ENCODE data around the gene SLC31A1.
"Not testable (repeated sequence)": the region's sequence is repeated elsewhere in the genome, so short reads cannot be mapped to it uniquely, and the experiment has no call there.

Gene SLC31A1

DNA sequence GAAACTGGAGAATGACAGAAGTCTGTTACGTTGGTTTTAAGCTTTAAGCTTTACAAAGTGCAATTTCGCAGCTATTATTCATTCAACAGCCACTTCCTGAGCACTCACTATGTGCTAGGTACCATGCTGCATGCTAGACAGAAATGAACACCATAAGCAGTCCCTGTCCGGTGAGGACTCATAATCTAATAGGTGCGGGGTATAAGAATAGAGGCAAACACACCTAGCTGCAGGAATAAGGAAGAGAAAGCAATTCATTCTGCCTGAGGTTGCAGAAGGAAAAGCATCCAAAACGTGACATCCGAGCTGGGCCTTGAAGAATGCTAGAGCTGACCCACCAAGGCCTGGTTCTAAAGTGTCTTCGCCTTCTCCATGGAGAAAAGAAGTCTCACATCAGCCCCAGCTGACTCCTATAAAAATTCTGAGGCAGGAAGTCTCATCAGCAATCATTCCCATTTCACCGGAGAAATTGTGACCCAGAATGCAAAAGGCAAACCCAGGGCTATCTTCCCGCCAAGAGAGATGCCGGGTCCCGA, 809 bp upstream of the SLC31A1 start:
- DNase-seq (ENCODE audit: low read depth): no peak

DNA sequence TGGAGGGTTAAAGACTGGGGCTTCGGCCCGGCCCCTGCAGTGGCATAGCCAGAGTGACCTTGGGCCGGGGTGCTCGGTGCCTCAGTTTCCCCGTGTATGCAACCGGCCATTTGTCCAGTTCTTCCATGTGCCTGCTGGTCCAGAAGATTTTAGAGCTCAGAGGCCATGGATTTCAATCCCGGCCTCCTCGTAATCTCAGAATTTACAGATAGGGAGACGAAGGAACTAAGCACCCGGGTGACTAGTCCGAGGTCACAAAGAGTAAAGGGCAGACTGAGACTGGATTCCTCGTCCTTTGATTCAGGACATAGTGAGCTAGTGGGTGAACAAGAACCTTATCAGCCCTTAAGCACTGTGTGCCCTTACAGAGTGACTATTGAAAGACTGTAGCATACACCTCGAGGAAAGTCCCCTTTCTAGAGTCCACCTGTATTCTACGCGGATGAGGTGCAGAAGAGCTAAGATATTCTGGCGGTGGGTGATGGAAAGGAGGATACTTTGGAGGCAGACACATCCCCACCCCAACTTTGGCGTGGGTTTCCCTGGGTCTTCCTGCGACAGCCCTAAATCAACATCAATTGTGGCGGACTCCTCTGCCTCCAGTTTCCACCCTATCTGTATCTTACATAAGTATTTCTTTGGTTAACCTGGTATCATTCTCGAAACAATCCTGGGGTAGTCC, 597 bp downstream of the SLC31A1 start:
- DNase-seq (ENCODE audit: low read depth): no peak

DNA sequence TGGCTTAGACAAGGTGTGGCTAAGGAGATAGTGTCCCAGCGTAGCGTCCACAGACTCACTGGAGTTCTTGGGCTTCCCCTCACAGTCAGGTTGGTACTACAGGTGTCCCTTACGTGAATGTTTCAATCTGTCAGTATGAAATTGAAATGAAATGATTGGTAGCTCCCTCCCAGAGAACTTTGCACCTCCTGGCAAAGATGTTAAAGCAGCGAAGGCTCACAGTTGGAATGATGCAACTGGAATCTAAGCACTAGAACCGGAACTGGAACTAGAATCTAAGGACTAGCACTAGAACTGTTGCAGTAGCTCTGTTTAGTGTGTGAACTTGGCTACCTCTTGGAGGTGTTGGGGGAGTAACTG, 1.1 kb downstream of the SLC31A1 start:
- no peak for DNase-seq (ENCODE audit: low read depth)

DNA sequence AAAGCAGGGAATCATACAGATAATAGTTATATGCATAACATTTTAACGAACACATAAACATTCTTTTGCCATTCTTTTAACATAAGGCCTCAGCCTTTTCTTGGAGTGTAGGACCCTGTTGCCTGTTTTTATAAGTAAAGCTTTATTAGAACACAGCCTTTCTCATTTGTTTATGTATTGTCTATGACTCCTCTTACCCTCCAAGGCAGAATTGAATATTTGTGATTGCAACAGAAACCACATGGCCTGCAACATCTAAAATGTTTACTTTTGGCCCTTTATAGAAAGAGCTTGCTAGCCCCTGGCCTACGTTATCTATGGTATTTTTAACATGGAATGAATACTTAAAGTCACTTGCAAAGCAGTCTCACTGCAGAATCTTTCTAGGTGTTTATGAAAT, 2.6 kb downstream of the SLC31A1 start:
- DNase-seq (ENCODE audit: low read depth): no peak

DNA sequence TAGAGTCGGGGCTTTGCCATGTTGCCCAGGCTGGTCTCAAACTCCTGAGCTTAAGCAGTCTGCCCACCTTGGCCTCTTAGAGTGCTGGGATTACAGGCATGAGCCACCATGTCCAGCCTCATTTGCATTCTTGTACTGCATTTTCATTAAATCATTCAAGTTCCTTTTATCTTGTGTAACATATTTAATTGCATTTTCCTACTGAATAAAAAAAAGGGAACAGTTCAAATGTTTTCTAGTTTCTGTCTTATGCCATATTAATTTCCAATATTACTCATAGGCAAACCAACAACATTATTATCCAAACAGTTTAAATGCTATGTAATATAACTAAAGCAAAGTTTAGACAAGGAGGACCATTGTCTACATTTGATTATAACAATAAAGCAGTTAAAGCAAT, 6.1 kb downstream of the SLC31A1 start:
- no peak for DNase-seq (ENCODE audit: low read depth)

DNA sequence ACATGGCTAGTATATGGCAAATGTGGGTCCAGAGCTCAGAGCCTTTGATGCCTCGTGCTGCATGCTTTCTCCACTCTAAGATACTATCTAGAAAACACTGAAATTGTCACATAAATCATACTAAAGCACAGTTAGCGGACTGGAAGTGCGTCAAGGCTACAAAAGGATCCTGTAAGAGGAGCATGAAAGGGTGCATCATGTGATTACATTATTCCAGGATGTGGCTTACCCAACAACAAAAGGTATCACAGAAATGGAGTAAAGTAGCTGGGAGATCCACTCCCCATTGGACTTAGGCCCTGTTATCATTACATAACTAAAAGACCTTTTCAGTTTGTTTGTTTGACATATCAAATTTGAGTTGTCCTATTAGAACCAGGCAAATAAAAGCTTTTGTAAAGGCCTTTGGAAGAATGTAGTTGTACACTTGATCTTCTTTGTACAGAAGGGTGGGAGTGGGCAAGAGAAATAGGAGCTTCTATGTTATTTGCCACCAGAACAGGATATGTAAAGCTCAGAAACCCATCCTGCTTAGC, 6.9 kb downstream of the SLC31A1 start:
- DNase-seq (ENCODE audit: low read depth): no peak

DNA sequence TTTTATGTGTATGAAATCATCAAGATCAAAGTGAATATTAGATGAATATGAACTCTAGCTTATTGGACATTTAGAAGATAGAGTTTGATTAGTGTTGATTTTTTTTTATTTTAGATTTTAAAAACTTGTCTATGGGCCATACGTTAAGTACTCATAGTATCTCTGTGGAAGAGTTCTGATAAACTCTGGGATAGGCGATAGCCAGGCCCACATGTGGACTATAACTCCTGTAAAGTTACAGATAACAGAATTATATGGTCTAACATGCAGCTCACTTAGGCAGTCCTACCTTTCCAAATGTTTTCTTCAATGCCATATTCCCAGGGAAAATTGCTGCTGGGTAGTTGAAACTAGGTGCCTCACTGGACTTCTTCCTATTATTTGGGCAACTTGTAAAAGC, 10.4 kb downstream of the SLC31A1 start:
- no peak for DNase-seq (ENCODE audit: low read depth)

DNA sequence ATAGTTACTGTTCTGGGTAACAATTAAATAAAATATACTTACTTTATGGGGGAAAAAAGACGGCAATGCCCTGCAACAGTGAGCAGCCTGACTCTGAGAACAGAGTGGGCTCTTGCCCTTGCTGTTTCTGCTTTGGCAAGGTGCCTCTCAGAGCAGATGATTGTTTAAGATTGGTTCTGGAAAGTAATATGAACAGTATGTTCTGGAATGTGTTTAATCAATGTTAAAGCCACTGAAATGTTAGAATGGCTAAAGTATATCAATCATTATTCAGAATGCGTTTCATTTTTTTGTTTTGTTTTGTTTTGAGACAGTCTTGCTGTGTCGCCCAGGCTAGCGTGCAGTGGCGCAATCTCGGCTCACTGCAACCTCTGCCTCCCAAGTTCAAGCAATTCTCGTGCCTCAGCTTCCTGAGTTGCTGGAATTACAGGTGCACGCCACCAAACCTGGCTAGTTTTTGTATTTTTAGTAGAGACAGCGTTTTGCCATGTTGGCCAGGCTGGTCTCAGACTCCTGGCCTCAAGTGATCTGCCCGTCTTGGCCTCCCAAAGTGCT, 14.4 kb downstream of the SLC31A1 start:
- not testable (repeated sequence) for DNase-seq (ENCODE audit: low read depth)

DNA sequence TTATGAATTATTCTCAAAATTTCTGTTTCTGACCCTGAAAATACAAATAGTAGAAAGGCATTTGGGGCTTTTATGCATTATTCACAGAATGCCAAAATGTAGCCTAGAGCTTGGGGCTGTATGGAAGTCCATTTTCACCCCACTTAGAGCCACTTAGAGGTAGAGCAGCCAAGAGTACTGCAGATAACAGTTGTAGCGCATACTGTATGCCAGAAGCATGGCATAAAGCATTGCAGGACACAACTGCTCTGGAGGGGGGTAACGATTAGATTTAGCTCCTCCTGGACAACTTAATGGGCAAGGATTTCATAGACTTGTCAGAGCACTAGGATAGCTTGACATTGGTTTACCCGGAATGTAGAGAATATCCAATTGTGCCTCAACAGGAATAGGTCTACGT, 15.7 kb downstream of the SLC31A1 start:
- no peak for DNase-seq (ENCODE audit: low read depth)

DNA sequence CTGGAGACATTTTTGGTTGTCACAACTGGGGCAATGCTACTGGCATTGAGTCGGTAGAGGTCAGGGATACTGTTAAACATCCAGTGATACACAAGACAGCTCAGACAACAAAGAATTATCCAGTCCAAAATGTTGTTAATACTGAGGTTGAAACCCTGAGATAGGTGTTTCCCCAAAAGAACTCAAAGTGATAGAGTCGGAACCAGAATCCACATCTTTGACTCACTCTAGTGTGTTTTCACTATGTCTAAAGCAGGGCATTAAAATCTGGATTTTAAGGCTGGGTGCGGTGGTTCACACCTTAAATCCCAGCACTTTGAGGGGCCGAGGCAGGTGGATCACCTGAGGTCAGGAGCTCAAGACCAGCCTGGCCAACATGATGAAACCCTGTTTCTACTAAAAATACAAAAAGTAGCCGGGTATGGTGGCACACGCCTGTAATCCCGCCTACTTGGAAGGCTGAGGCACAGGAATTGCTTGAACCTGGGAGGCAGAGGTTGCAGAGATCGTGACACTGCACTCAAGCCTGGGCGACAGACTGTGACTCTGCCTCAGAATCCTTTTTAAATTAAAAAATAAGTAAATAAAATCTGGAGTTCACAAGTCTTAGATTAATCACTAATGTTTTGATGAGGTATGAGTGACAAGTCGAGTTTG, 17.0 kb downstream of the SLC31A1 start:
- no peak for DNase-seq (ENCODE audit: low read depth)

DNA sequence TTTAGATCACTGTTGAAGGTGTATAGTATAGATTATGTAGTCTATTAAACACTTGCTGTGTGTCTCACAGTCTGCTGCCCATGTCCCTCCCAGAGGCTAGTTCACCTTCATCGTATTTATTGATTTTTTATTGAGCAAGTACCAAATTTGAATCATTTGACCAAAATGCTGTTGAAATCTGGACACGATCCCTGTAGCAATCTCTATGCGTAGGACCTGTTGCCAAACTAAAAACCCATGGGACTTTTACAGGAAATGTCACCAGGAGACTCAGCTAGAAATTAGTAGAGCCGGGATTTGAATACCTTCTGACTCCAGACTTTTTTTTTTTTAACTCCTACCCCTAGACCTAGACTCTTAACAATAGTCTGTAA, 17.5 kb downstream of the SLC31A1 start:
- no peak for DNase-seq (ENCODE audit: low read depth)

DNA sequence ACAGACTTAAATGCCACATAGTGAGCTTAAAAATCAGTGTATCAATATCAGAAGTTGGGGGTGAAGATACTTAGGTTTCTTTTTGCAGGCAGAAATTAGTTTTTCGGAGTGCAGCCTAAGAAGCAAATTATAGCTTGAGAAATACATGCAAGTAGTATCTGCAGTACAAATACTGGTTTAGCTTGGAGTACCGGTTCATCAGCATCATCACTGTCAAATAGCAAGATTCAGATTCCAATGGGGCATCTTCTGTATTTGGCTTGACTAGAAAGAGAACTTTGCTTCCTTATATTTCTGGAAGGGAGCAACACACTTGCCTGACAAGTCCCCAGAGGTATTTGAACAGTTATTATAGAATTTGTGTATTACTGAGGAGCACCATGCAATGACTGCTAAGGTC, 19.8 kb downstream of the SLC31A1 start:
- DNase-seq (ENCODE audit: low read depth): no peak

DNA sequence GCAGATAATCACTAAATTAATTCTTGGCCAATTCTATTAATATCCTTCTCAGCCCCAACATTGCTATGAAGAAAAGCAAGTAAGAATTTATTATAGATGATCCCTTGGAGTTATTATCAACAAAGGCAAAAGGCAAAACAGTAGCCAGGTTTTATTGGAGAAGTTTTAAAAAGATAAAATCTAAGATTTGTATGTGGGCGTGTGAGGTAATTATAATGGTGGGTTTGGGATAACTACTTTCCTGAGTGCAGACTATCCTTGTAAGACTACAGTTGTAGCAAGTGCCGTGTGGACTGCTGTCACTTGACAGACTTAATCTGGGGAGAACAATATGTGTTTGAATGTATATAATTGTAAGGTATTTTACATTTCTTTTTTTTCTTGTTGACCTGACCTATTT, 23.2 kb downstream of the SLC31A1 start:
- DNase-seq (ENCODE audit: low read depth): no peak

DNA sequence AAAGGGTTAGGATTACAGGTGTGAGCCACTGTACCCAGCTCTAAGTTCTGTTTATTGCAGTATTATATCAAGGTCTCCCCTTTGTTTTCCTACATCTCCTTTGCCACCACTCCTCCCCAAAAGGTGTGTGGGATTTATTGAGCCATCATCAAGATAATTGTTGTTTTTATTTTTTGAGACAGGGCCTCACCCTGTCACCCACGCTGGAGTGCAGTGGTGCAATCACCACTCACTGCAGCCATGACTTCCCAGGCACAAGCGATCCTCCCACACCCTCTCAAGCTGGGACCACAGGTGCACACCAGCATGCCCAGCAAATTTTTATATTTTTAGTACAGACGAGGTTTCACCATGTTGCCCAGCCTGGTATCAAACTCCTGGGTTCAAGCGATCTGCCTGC, 24.6 kb downstream of the SLC31A1 start:
- no peak for DNase-seq (ENCODE audit: low read depth)

DNA sequence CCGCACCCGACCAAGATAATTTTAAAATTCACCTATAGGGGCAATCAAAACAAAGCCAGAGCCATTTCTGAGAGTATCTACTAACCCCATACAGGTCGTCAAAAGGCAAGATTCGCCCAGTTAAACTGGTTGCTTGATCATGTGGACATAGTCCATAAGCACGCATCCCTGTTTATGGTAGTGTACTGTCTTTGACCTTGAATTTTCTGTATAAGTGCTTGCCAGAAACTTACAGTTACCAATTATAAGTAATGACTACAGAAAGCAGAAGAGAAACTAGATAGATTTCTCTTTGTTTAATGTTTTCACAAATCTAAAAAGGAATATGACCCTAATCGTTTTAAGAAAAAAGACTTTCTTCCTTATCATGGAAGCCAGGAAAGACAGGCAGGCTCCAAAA, 25.6 kb downstream of the SLC31A1 start:
- DNase-seq (ENCODE audit: low read depth): no peak

DNA sequence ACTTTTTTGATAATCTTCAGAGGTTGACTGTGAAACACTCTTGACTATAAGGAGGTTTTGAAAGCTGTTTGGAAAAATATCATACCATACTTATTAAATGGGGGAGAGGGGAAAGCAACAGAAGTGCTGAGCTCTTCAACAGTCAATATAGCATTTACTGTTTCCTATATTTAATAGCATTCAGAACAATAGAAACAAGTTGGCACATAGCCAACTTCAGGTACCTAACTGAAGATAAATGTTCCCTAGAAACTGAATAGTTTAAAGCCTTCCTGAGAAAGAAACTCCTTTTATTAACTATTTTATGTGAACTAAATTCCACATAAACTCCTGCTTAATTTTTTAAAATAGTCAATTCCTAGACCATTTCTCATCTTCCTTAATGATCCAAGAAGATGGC, 26.3 kb downstream of the SLC31A1 start:
- no peak for DNase-seq (ENCODE audit: low read depth)

DNA sequence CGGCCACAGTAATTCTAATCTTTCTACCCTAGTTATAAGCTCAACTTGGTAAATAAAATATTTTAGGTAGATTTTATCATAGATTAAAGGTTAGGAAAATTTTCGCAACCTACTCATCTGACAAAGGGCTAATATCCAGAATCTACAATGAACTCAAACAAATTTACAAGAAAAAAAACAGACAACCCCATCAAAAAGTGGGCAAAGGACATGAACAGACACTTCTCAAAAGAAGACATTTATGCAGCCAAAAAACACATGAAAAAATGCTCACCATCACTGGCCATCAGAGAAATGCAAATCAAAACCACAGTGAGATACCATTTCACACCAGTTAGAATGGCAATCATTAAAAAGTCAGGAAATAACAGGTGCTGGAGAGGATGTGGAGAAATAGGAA, 28.3 kb downstream of the SLC31A1 start:
- not testable (repeated sequence) for DNase-seq (ENCODE audit: low read depth)

DNA sequence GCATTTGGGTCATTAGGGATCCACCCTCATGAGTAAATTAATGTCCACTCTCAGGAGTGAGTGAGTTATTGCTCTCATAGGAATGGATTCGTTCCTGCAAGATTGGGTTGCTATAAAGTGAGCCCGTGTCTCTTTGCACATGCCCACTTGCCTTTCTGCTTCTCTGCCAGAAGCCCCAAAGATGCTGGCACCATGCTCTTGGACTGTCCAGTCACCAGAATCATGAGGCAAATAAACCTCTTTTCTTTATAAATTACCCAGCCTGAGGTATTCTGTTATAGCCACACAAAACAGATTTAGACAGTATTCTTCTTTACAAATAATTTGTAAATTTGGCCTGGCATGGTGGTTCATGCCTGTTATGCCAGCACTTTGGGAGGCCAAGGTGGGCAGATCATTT, 29.5 kb downstream of the SLC31A1 start:
- no peak for DNase-seq (ENCODE audit: low read depth)

DNA sequence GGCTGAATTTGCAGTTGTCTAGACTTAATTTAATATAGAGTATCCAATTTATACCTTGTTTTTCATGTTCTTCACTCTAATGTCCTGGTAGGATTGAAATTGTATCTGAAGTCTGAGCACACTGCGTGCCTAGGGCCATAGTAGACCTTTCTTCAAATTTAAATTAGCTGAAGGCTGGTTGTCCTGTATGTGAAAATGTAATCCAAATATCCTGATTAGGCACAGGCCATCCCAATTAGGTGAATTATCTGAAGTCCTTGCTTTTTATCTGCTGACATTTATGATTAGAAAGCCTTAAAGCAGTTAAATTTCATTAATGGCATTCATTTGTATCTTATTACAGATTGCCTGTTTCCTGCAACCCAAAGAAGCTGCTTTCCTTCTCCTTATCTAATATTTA, 33.6 kb downstream of the SLC31A1 start:
- no peak for DNase-seq (ENCODE audit: low read depth)

DNA sequence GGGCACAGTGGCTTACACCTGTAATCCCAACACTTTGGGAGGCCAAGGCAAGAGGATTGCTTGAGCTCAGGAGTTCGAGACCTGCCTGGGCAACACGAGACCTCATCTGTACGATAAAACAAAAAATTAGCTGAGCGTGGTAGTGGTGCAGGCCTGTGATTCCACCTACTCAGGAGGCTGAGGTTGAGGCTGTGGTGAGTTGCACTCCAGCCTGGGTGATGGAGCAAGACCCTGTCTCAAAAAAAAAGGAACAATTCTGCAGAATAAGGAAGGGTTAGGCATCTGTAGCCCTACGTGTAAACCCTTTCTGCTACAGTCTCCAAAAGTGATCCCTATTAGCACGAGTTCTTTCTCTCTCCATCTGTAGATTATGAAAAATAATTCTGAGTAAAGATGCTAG, 34.1 kb downstream of the SLC31A1 start:
- DNase-seq (ENCODE audit: low read depth): no peak

DNA sequence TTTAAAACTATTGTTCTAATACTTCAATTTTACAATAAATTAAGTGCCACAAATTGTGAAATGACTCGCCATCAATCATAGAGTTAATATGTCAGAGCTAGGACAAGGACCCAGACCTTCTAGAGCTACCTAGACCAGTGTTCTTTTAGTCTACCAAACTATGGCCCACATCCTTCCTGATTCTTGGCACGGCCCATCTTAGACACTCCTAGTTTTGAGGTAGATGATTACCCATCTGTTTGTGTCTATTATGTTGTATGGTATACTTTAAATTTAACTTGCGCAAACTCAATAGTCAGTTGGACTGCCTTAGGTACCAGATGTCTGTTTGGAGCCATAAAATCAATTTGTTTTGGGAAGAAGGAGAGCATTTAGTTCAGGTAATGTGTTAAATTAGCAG, 36.5 kb downstream of the SLC31A1 start:
- no peak for DNase-seq (ENCODE audit: low read depth)

DNA sequence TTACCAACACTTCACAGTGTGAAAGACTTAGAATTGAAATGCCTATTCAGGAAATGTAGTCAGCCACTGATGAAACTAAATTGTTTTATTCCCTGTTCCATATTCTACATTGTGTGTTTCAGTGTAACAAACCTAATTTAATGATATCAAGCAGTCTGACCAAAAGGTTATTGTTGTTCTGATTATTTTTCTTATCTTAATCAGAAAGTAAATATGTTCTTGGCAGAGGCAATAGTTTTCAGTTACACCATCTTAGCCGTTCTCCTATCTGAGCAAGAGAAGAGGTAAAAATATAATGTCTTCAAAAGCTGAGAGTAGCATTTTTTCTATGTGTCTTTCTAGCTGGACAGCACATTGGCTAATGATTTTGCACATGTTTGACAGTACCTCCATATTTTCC, 36.9 kb downstream of the SLC31A1 start:
- no peak for DNase-seq (ENCODE audit: low read depth)

DNA sequence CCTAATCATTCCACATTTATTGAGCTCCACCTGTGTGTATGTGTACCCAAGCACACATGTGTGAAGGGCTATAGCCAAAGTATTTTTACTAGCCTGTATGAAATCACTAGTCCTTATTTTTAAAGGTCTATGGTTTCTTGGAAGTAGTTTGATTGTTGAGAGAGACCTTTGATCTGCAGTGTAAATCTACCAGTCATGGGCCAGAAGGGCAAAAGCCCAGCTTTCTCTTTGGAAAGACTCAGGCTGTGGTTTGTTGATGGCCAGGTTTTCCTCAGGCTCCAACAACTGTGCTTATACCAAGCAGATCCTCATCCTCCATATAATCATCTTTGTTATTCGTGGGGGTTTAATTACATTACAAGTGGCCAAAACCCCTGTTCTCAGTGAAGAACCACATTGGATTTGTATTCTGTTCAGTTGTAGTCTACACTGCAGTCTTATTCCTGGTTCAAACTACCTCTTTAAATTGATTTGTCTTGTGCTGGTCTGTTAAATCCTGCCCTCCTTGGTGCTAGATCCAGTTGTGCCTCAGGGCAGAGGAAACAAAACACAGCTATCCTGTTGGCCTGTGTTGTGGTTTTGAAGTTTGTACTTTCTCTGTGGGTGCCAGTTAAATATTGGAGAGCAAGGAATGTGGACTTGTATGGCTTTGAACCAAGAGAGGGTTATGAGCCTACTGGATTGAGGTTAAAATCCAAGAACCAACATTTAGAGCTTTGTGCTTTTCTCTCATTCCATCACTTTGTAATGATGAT, 40.8 kb downstream of the SLC31A1 start:
- no peak for DNase-seq (ENCODE audit: low read depth)

All from GM04504 (cell line).